HUDEP-2 (cell line): ENCODE results near the gene TMEM69.

Experiments
- DNase-seq, 76 experiments: peaks; one replicate each; lab custom pipeline; 2025; ENCODE audit not compliant: unreplicated experiment in 76 of 76; lab: John Stamatoyannopoulos, UW

Gene TMEM69

GRCh38 chr1:45730075-45730779, 42.2 kb downstream of the TMEM69 start:
- no peak for DNase-seq

- no peak for DNase-seq
Measured at GRCh38 chr1:45730780-45731319, 42.9 kb downstream of the TMEM69 start.

DNA sequence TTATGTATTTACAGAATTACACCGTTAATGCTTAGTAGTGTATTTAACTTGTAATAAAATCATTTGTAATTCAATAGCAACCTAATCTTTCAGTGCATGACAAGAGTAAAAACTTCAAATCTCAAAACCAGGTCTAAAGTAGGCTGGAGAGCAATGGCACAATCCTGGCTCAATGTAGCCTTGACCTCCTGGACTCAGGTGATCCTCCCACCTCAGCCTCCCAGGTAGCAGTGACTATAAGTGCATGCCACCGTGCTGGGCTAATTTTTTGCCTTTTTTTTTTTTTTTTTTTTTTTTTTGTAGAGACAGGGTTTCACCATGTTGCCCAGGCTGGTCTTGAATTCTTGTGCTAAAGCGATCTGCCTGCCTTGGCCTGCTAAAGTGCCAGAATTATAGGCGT, 51.2 kb downstream of the TMEM69 start:
- no peak for DNase-seq

GRCh38 chr1:45739641-45740156, 51.7 kb downstream of the TMEM69 start:
- peak in 3 of 76 experiments; percentile 2 to 21 (median 11) for DNase-seq
